MCF 10A (cell line): ENCODE measurements around the gene HPSE2. TPM values are rescaled to one million over a fixed set of nuclear protein-coding genes. Genes with fewer than 3 reads are reported as not detected.

ENCODE experiments used
- BruUV-seq: library from RNA; stranded (reverse); fragments of 400-500 nt; replicated peaks from 2 replicates; lab custom pipeline; 2021; lab: Mats Ljungman, UMichigan
- CTCF ChIA-PET: fragments of 300-600 bp; sonication (Branson Sonifier 250); formaldehyde crosslinking; extraction: SDS; loops from one replicate; lab custom pipeline; 2021; ENCODE audit warnings: antibody characterized with exemption, inconsistent platforms; lab: Yijun Ruan, JAX
- POLR2A ChIA-PET: fragments of 300-600, 350-650 bp; sonication (Branson Sonifier 250); formaldehyde crosslinking; extraction: SDS; loops from one replicate; lab custom pipeline; 2020; ENCODE audit warnings: antibody characterized with exemption, inconsistent platforms; lab: Yijun Ruan, JAX
- DNase-seq: peaks from one replicate; pipeline ENCODE4 v3.0.0-alpha.2; 2018; ENCODE audit not compliant: unreplicated experiment
- H3K27ac Mint-ChIP-seq: one replicate; pipeline ENCODE4 v1.8.0; 2022; ENCODE audit warnings: mild to moderate bottlenecking, low read depth, mixed read lengths; ENCODE audit not compliant: unreplicated experiment
- H3K27me3 Mint-ChIP-seq: one replicate; pipeline ENCODE4 v1.8.0; 2022; ENCODE audit warnings: mixed read lengths; ENCODE audit not compliant: insufficient read depth, unreplicated experiment
- H3K36me3 Mint-ChIP-seq: one replicate; pipeline ENCODE4 v1.8.0; 2022; ENCODE audit warnings: mild to moderate bottlenecking, moderate library complexity, mixed read lengths; ENCODE audit not compliant: insufficient read depth, unreplicated experiment
- H3K4me1 Mint-ChIP-seq: one replicate; pipeline ENCODE4 v1.8.0; 2022; ENCODE audit warnings: mixed read lengths; ENCODE audit not compliant: insufficient read depth, unreplicated experiment
- H3K4me3 Mint-ChIP-seq: one replicate; pipeline ENCODE4 v1.8.0; 2022; ENCODE audit warnings: mild to moderate bottlenecking, moderate library complexity, mixed read lengths; ENCODE audit not compliant: unreplicated experiment
- H3K9me3 Mint-ChIP-seq: one replicate; pipeline ENCODE4 v1.8.0; 2022; ENCODE audit warnings: mixed read lengths; ENCODE audit not compliant: unreplicated experiment
- CTCF ChIP-seq: fragments of 200-600 bp; IDR thresholded peaks from one replicate; pipeline ENCODE4 v1.8.0; 2022; ENCODE audit warnings: antibody characterized with exemption, mild to moderate bottlenecking; ENCODE audit not compliant: unreplicated experiment
- intact Hi-C: fragments of 100-400 bp; cut with micrococcal nuclease; formaldehyde crosslinking; loops from 2 replicates; pipeline ENCODE4 v1.14.1; 2022
- total RNA-seq: library from RNA; stranded (reverse); gene quantifications from 2 replicates; pipeline ENCODE4 v1.2.3, GENCODE V29; 2022

HPSE2 gene
- total RNA-seq, 1 experiment from 2014 or later, result not detected

- no peak overlapping the region for H3K4me3 Mint-ChIP-seq
- BruUV-seq, result no TSS peak
- H3K36me3 Mint-ChIP-seq, result no peaks in the 10 kb centered on the region
- POLR2A ChIA-PET, result no interaction called here
- peaks cover 11% of the 10 kb centered on the region for H3K9me3 Mint-ChIP-seq
- no peaks in the 10 kb centered on the region for H3K4me1 Mint-ChIP-seq
- intact Hi-C loops, result no loop called here
- CTCF ChIA-PET, result interaction anchor here (0.6 kb wide), 3 partner anchors 9 to 670 kb away, joined by 3 to 4 read pairs (median 3); no protein-coding TSS in a partner anchor
- H3K27me3 Mint-ChIP-seq, result peaks cover 52% of the 10 kb centered on the region
- H3K27ac Mint-ChIP-seq, result no peak overlapping the region
- no peak for TF ChIP-seq CTCF
- DNase-seq, result no peak
Observed at GRCh38 chr10:98980353-98980752, 255.3 kb downstream of the HPSE2 start.

GRCh38 chr10:98971464-98971863 lies 264.2 kb downstream of the HPSE2 start:
- no TSS peak for BruUV-seq
- intact Hi-C loops, result no loop called here

GRCh38 chr10:98967601-98968000 lies 268.1 kb downstream of the HPSE2 start:
- no peak for TF ChIP-seq CTCF
- intact Hi-C loops, result no loop called here
- DNase-seq, result no peak
- POLR2A ChIA-PET, result no interaction called here
- H3K27me3 Mint-ChIP-seq, result no peaks in the 10 kb centered on the region
- CTCF ChIA-PET, result no interaction called here
- H3K4me1 Mint-ChIP-seq, result no peaks in the 10 kb centered on the region
- no peak overlapping the region for H3K4me3 Mint-ChIP-seq
- H3K27ac Mint-ChIP-seq, result no peak overlapping the region
- BruUV-seq, result no TSS peak
- peaks cover 8% of the 10 kb centered on the region for H3K9me3 Mint-ChIP-seq
- no peaks in the 10 kb centered on the region for H3K36me3 Mint-ChIP-seq

More at GRCh38 chr10:98971464-98971863, 264.2 kb downstream of the HPSE2 start:
- ChIA-PET POLR2A (no interaction called here), CTCF (no interaction called here)
- peaks cover 5% of the 10 kb centered on the region for H3K36me3 Mint-ChIP-seq
- TF ChIP-seq CTCF, result no peak
- peaks cover 4% of the 10 kb centered on the region for H3K9me3 Mint-ChIP-seq
- no peak overlapping the region for H3K4me3 Mint-ChIP-seq
- peak; percentile 13 for DNase-seq
- peaks cover 16% of the 10 kb centered on the region for H3K27me3 Mint-ChIP-seq
- H3K4me1 Mint-ChIP-seq, result no peaks in the 10 kb centered on the region
- H3K27ac Mint-ChIP-seq, result no peak overlapping the region

GRCh38 chr10:98963608-98964007 lies 272.0 kb downstream of the HPSE2 start:
- no peaks in the 10 kb centered on the region for H3K4me1 Mint-ChIP-seq
- CTCF ChIA-PET, result no interaction called here
- no peak for TF ChIP-seq CTCF
- no peak for DNase-seq
- H3K9me3 Mint-ChIP-seq, result peaks cover 8% of the 10 kb centered on the region
- POLR2A ChIA-PET, result no interaction called here
- H3K27ac Mint-ChIP-seq, result no peak overlapping the region
- no TSS peak for BruUV-seq
- H3K36me3 Mint-ChIP-seq, result no peaks in the 10 kb centered on the region
- H3K4me3 Mint-ChIP-seq, result no peak overlapping the region
- no peaks in the 10 kb centered on the region for H3K27me3 Mint-ChIP-seq
- intact Hi-C loops, result no loop called here
